GM18499 (cell line): Measurements from ENCODE around the gene PCGF1.
"Not testable (repeated sequence)": the region's sequence is repeated elsewhere in the genome, so short reads cannot be mapped to it uniquely, and the experiment has no call there.

Experiments
- ATAC-seq: cut with Tn5 transposase; IDR thresholded peaks from one replicate; pipeline ENCODE4 v1.9.1; 2021; ENCODE audit warnings: moderate number of reproducible peaks; ENCODE audit not compliant: insufficient read depth, unreplicated experiment

Gene PCGF1

DNA sequence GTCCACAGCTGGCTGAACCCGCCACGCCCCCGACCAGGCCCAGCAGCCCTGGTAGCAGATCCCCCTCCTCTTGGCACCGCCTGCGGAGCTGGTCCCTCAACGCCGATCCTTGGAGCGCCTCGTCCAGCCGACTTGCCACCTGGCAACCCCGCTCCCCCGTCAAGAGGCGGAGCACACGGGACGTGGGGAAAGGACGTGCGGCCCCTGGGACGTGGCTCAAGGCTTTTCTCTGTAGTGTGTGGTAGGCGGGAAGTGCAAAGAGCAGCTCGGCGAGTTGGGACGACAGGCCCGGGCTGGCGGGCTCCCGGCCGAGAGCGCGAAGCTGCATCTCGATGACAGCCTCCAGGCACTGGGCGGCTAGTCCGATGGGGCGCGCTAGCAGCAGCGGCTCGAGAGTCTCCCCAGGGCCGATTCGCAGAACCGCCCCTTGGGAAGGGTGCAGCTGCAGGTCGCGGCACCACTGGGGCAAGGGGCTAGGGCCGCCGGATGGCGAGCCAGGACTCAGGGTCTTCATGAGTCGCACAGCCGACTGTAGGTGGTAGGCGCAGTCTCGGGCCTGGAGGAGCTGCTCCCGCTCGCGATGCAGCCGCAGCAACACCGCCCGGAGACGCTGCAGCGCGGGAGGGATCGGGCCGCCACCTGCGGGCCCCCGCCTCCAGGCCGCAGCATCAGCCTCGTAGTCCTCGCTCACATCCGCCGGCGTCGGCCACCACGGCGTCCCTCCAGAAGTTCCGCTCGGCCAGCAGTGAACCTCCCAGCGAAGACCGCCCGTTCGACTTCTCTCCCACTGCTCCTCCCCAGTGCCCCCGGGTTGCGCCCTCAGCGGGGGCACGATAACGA, 25.3 kb downstream of the PCGF1 start:
- ATAC-seq: peak; percentile 15

DNA sequence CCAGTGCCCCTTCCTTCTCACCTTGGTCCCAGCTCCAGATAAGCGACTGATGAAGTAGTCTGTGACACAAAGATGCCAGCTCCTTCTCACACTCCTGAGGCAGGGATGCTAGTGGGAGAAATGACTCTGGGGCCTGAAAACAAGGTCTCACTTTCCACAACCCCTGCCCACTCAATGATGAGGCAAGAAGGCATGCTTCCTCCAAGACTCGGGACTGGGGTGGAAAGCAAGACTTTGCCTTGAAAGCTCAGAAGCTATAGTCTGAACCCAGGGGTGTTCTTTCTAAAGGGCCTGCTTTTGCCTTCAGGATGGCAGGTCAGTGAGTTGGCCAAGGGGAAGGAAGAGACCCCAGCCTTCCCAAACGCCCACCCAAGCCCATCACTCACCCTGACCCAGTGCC, 26.1 kb downstream of the PCGF1 start:
- no peak for ATAC-seq

DNA sequence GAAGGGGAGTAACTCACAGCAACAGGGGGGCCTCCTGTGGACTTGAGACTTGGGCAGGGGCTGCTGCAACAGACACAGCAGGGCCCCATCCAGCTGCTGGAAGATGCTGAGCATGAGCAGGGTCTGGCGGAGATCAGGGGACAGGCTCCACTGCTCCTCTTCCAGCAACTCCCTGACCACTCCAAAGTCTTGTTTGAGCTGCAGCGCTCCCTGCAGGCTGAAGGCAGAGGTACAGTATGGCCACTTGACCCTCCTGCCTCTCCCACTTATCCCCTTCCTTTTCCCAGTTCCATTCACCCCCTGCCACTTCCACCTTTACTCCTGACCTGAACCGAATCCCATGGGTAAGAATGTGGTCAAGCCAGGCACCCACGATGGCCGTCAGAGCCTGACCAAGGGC, 32.6 kb downstream of the PCGF1 start:
- no peak for ATAC-seq

DNA sequence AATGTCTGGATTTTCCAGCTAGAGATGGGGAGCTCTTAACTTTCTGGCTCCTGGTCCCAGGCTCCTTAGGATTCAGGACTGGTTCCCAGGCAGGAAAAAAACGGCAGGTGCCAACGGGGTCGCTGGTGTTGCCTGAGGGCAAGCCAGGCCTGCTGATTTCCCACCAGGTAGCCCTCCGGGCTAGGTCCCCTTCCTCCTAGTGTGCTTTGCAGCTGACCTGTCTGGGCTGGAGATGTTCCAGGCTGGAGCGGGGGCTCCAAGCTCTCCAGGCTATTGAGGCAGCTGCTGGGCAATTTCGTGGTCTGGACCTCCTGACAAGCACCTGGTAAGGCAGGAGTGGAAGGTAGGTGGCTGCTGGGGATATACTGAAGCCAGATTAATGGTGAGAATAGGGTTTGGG, 33.0 kb downstream of the PCGF1 start:
- ATAC-seq: no peak

DNA sequence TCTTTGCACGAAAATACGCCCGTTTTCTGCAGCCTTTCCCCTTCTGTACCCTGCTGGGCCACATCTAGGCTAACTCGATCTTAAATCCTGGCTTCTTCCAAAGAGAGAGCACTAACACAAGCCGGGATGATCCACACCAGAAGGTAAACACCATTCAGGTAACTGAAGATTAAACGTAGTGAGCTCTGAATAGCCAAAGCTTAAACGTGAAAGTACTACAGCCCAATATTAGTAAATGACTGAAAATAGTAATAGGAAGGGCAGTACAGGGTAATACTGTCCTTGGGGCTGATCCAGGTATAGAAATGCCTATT, 34.6 kb downstream of the PCGF1 start:
- ATAC-seq: peak; percentile 6

DNA sequence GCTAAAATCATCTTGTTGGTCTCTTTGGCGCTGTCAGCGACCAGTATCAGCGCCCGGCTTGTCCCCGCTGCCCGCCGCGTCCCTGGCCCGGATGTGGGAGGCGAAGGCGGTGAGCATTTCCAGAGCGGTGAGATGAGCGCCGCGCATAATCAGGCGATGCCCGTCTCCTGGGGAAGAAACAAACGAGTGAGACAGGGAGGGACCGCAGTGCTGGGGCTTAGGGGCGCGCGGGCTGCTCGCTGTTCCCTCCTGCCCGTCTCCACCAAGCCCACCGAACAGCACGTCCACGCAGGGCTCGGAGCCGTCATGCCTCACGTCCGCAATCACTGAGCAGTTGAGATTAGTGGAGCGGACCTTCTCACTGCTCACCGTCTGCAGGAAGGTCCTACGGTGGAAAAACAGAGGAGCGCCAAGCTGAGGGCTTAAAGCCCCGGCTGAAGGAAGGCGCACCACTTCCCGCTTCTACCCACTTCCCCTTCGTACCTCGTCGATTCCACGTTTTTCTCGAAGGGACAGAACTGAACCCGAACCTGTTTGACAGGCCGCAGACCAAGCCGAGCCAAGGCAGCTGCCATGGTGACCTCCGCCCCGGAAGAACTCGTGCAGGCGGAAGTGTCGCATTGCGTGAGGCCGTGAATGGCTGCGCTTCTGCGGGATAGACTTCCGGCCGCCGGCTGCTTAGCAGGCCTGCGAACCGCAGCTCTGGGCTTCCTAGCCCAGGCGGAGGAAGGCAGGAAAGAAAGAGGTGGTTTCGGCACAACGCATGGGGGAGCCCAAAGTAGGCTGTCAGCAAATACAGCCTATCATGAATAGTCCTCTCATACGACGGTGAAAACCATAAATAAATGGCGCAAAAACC, 35.2 kb downstream of the PCGF1 start, which contains the start of gene MRPL53:
Gene MRPL53 (minus strand): TSS at position 595 of the 859 bp plus-strand sequence. CDS start 20 bp downstream, at position 575.
- peak; percentile 43 for ATAC-seq

DNA sequence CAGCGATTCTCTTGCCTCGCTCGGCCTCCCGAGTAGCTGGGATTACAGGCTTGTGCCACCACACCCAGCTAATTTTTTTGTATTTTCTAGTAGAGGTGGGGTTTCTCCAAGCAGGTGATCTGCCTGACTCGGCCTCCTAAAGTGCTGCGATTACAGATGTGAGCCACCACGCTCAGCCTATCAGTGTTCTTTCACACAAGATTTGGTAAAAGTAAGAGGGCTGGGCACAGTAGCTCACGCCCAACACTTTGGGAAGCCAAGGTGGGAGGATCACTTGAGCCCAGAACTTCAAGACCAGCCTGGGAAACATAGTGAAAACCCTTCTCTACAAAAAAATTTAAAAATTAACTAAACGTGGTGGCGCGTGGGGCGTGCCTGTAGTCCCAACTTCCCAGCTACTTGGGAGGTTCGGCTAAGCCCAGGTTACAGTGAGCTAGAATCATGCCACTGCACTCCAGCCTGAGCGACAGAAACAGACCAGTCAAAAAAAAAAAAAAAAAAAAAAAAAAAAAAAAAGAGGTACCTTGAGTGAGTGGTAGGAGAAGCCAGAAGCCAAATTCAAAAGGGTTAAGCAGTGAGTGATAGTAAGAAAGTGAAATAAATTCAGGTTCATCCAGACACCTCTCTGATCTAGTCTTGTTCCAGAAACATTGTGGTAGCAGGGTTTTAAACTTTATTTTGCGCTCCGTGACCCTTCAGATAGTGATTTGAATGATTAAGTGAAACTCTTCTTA, 36.0 kb downstream of the PCGF1 start:
- ATAC-seq: no peak

DNA sequence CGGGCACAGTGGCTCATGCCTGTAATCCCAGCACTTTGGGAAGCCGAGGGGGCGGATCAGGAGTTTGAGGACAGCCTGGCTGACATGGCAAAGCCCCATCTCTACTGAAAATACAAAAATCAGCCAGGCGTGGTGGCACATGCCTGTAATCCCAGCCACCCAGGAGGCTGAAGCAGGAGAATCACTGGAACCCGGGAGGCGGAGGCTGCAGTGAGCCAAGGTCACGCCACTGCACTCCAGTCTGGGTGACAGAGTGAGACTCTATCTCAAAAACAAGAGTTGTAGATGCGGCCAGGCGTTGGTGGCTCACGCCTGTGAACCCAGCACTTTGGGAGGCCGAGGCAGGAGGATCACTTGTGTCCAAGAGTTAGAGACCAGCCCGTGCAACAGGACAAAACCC, 36.8 kb downstream of the PCGF1 start:
- ATAC-seq: not testable (repeated sequence)

DNA sequence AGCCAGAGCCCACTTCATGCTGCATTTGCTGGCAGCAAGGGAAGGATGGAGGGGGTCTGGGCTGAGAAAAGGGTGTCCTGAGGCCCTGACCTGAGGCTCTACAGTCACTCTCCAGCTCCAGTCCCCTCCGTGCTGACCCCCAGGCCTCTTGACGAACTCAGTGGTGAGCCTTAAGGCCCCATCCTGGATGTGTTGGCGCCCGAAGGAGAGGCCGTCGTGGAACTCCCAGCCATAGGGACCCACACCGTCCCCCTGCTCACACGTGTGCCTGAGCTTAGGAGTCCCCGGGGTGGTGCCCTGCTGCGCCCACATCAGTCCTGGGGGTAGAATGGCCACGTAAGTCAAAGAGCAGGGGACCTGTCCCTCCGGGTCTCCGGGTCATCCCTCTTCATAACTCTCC, 43.1 kb downstream of the PCGF1 start:
- ATAC-seq: no peak

DNA sequence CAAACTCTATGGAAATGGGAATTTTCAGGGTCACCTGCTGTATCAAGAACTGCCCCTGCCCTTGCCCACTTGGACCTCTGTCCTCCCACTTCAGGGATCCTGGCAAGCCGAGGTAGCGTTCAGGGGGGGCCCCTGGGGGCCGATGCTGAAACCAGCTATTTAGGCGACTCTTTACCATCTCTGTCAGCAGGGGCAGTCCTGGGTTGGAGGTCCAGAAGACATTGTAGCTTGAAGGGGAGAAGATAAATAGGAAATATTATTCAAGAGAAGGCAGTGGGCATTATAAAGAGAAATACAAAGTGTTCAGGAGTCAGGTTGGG, 44.7 kb downstream of the PCGF1 start:
- no peak for ATAC-seq

DNA sequence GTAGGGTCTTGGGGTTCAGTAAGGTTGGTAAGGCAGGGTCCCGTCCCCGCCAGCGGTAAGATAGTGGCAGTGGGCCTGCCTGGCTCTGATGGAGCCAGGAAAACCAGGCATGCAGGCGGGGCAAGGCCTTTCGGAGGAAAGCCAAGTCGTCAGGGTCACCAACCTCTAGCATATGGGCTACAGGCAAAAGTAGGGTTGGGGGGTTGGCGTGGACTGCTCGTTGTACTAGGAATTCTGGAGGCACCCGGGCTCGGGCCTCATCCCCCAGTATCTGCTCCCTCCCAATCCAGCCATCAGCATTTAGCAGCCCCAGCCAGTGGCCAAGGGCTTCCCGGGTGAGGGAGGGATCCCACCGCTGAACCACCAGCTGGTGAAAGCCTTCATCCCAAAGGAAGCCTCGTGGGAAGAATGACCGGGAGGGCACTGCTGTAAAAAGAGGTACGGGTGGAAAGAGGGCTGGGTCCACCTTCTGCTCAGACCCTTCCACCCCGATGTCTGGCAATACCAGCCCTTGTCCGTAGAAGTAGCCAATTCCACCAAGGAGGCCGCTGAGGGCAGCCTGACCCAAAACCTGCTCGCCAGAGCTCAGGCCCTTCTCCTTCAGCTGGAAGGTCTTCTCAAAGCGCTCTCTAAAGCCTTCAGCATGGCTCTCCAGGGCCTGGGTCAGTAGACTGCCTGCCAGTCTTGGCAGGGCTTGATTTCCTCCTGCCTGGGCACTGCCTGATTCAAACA, 45.3 kb downstream of the PCGF1 start:
- ATAC-seq: no peak

DNA sequence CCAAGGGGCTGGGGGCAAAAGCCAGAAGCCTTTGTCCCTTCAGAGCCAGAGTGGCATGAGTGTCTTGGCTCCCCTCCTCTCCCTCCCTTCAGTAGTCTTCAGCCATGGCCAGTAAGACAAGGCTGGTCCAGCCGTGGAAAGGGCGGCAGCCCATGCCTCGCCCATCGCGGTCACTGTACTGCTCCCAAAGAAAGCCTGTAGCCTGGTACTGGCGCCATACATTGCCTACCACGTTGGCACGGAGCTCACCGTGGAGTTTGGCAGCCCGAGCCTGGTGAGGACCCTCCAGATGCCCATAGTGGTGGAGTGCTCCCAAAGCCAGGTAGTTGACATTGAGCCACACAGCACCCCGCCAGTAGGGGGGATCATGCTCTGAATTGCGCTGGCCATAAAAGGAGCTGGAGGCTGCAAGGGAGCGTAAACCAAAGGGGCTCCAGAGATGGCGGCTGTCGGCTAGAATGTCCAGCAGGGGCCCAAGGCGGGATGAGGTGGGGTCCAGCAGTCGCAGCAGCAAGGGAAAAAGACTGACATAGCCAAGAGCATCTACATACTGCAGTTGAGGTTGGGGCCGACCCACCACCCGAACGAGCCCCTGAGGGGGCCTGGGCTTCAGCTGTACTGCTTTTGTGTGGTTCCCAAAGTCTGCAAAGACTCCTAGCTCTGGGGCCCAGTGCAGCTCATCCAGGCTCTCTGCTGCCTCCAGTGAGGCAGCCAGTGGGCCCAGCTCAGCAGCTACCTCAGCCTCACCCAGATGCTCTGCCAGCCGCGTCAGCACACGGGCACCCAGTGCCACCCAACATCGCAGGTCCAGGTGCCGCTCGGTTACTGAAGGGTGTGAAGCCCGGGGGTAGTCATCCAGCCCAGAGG, 46.1 kb downstream of the PCGF1 start:
- no peak for ATAC-seq

DNA sequence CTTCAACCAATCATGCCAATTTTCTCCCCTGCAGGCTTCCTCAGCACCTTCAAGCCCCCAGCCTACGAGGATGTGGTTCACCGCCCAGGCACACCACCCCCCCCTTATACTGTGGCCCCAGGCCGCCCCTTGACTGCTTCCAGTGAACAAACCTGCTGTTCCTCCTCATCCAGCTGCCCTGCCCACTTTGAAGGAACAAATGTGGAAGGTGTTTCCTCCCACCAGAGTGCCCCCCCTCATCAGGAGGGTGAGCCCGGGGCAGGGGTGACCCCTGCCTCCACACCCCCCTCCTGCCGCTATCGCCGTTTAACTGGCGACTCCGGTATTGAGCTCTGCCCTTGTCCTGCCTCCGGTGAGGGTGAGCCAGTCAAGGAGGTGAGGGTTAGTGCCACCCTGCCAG, 47.3 kb downstream of the PCGF1 start:
- ATAC-seq: not testable (repeated sequence)

DNA sequence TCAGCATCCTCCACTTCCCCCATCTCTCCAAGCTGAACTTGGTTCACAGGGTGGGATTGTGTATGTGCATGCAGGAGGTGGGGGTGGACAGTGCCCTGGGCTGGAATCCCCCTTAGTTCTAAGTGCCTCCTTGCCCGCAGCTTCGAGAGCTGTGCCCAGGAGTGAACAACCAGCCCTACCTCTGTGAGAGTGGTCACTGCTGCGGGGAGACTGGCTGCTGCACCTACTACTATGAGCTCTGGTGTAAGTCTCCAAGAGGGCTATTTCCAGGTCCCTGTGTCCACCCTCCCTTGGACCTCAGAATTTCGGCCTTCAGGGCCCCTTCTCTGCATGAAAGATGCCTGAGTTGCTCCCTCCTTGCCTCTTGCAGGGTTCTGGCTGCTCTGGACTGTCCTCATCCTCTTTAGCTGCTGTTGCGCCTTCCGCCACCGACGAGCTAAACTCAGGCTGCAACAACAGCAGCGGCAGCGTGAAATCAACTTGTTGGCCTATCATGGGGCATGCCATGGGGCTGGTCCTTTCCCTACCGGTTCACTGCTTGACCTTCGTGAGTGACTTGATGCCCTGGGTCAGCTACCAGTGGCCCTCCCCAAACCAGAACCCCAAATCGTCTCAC, 47.9 kb downstream of the PCGF1 start:
- not testable (repeated sequence) for ATAC-seq

DNA sequence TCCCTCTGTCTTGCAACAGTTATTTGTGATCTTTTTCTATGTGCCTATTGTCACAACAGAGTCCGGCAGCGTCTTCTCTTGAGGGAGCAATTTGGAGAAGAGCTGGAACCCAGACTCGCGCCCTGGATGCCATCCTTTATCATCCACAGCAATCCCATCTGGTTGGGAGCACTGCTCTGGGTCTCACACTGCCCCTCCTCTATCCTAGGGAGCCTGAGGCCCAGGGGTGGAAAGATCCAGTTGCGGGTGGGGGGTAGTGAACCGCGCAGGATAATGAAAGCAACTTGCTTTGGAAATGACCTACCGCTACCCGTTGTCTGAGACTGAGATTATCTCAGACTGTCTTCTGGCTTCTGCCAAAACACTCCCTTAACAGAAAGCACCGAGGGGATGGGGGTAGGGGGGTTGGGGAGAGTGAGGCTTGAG, 48.5 kb downstream of the PCGF1 start:
- no peak for ATAC-seq

DNA sequence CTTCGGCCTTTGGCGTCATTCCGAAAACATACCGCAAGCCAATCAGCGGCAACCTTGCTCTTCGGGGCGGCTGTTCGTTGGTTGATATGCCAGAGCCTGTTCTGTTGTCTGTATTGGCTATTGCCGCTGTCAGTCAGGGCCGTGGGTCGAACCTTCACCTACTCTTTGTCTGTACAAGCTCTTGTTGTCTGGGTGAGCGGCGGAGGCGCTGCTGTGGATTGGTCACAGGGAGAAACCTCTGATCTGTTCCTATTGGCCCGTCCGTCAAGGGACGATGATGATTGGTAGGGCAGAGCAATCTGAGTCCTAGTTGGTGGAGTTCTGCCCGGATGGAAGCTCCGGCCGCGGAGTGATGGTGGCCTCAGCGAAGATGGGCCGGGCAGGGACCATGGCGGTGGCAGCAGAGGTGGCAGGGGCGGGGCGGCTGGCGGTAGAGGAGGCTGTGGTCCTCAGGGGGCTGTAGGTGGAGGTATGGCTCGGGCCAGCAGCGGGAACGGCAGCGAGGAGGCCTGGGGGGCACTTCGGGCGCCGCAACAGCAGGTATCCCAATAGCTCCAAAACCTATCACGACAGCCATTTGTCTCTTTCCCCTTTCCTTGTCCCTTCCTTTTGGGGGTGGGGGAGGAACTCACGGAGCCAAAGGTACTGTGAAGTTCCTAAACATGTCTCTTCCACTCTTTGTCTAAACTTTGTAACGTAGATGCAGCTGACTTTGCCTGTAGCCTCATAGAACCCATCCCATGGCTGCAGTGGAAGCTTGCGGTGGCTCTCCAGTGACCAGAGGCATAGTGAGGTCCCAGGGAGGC, 49.2 kb downstream of the PCGF1 start, which contains the start of gene WBP1:
Gene WBP1 (plus strand): TSS at position 307 of the 806 bp plus-strand sequence. CDS start 165 bp downstream, at position 472.
- peak; percentile 74 for ATAC-seq

DNA sequence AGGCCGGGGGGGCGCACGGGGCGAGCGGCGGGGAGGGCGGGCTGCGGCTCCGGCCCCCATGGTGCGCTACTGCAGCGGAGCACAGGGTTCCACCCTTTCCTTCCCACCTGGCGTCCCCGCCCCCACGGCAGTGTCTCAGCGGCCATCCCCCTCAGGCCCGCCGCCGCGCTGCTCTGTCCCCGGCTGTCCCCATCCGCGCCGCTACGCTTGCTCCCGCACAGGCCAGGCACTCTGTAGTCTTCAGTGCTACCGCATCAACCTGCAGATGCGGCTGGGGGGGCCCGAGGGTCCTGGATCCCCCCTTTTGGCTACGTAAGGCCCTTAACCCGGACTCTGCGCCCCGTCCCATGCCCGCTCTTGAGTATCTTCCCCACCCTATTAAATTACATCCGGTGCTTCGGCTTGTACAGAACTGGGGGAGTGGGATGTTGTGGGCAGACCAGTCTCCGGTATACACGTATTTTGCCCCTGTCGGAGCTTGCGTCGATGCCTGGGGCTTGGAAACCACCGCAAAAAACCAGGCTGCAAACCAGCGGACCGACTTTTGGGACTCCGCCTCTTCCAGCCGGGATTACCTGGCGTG, 49.9 kb downstream of the PCGF1 start:
- peak; percentile 10 for ATAC-seq

DNA sequence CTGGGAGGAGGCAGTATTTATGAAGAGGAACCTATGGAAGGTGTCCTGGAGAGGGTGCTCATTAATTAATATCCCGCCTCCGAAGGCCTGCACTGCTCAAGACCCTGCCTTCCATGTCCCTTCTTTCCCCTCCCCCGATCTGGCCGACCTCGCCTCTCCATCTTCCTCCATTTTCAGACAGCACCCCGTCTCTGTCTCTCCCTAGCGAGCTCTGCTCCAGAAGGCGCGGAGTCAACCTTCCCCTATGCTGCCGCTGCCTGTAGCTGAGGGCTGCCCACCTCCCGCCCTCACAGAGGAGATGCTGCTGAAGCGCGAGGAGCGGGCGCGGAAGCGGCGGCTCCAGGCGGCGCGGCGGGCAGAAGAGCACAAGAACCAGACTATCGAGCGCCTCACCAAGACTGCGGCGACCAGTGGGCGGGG, 50.4 kb downstream of the PCGF1 start:
- no peak for ATAC-seq
